Activated CD4-positive, alpha-beta T cell treated with anti-CD3 and anti-CD28 coated beads, Interleukin-2, amount 10 ng/mL, durations not matched to agents 7 days and 5 days (primary cell): ENCODE results near the gene CDH26. TPM values are rescaled to one million over a fixed set of nuclear protein-coding genes. Genes with fewer than 3 reads are reported as not detected.

Experiments used
- CTCF ChIA-PET: fragments of 350-600 bp; sonication (Branson Sonifier 250); formaldehyde crosslinking; loops from one replicate; lab custom pipeline; 2021; ENCODE audit warnings: antibody characterized with exemption; lab: Charles Lee
- POLR2A ChIA-PET: fragments of 350-600 bp; sonication (Branson Sonifier 250); formaldehyde crosslinking; loops from one replicate; lab custom pipeline; 2021; ENCODE audit warnings: antibody characterized with exemption; lab: Charles Lee
- DNase-seq: peaks from one replicate; pipeline ENCODE4 v3.0.0-alpha.2; 2020
- H3K27ac Mint-ChIP-seq: one replicate; pipeline ENCODE4 v1.8.0; 2021; ENCODE audit warnings: mild to moderate bottlenecking, moderate library complexity, mixed read lengths
- H3K27me3 Mint-ChIP-seq: one replicate; pipeline ENCODE4 v1.8.0; 2021; ENCODE audit warnings: mixed read lengths
- H3K36me3 Mint-ChIP-seq: one replicate; pipeline ENCODE4 v1.8.0; 2021; ENCODE audit warnings: low read depth, mixed read lengths
- H3K4me1 Mint-ChIP-seq: one replicate; pipeline ENCODE4 v1.8.0; 2021; ENCODE audit warnings: mixed read lengths
- H3K4me3 Mint-ChIP-seq: one replicate; pipeline ENCODE4 v1.8.0; 2021; ENCODE audit warnings: mild to moderate bottlenecking, moderate library complexity, mixed read lengths
- H3K9me3 Mint-ChIP-seq: one replicate; pipeline ENCODE4 v1.8.0; 2021; ENCODE audit warnings: mixed read lengths
- total RNA-seq, 2 experiments: library from RNA; stranded (reverse); gene quantifications; one replicate each; pipeline ENCODE4 v1.2.3, GENCODE V29; 2021

CDH26 gene
- total RNA-seq, 2 experiments from 2014 or later: 0.40 to 0.47 TPM

DNA sequence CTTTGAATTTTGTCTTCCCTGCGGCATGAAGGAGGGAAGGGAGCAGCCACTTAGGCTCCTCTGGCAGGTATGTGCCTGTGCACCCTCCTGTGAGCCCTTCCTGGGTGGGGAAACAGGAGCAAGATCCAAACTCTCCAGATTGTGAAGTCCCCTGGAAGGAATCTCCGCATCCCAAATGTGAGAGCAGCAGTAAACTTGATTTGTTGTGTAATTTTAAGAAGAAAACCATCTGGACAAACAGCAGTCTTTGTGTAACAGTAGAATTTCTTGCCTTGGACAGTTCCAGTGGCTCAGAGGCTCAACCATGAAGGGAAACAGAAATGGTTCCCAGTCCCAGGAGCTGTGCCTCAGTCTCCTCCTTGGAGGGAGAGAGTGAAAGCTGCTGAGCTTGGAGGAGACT lies 39.7 kb downstream of the CDH26 start:
- Mint-ChIP-seq H3K27ac (no peak overlapping the region), H3K4me3 (no peak overlapping the region), H3K36me3 (no peaks in the 10 kb centered on the region), H3K27me3 (no peaks in the 10 kb centered on the region), H3K9me3 (no peaks in the 10 kb centered on the region), H3K4me1 (peaks cover 2% of the 10 kb centered on the region)
- POLR2A ChIA-PET: no interaction called here
- no peak for DNase-seq
- CTCF ChIA-PET: no interaction called here

DNA sequence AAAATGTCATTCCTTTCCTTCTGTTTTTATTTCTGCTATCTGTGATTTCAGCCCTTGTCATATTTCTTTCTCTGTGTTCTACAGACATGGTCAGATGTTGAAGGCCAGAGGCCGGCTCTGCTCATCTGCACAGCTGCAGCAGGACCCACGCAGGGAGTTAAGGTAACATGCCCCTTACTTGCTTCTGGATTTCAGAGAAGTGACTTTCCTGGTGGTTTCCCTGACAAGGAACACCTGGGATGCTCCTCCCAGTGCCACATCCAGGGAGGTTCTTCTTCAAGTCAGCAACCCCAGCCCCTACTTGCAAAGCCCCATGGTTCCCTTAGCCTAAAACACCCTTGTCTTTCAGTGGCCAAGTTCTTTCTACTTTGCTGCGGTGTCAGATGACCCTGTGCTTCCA lies 41.3 kb downstream of the CDH26 start:
- H3K4me3 Mint-ChIP-seq: no peak overlapping the region
- no peaks in the 10 kb centered on the region for H3K9me3 Mint-ChIP-seq
- no peaks in the 10 kb centered on the region for H3K36me3 Mint-ChIP-seq
- no peaks in the 10 kb centered on the region for H3K4me1 Mint-ChIP-seq
- no peak overlapping the region for H3K27ac Mint-ChIP-seq
- no peak for DNase-seq
- ChIA-PET CTCF (no interaction called here), POLR2A (no interaction called here)
- H3K27me3 Mint-ChIP-seq: no peaks in the 10 kb centered on the region

DNA sequence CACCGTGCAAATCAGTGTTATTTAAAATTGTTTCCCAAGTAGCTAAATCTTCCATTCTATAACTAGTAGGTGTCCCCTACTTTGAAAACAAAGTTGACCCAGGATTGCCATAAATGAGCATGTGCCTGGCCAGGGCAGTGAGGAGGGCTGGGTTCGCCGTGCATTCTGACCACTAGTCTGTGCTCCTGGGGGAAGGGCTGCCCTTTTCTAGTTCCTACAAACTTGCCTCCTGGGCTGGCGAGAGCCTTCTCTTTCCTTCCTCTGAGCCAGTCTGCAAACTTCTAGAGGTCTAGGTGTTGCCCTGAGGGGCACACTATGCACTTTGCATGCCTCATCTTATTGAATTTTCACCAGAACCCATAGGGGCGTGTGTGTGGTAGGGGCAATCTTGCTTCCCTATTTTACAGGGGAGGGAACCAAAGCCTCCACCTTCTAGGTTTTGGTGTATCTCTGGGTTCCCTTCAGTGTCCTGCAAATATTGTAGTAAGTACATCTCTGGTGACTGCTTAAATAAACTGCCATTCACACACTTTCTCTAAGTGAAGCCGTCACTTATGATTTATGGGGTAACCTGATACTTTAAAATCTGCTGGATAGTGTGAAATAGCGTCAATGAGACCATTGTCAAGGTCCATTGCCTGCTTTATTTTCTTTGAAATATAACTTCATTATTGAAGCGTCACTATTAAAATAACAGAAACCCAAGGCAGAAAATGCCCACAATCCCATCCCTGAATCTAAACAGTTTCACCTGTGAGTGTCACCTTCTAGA lies 42.2 kb downstream of the CDH26 start:
- Mint-ChIP-seq H3K9me3 (no peaks in the 10 kb centered on the region), H3K4me1 (no peaks in the 10 kb centered on the region), H3K36me3 (no peaks in the 10 kb centered on the region), H3K27ac (no peak overlapping the region), H3K27me3 (no peaks in the 10 kb centered on the region), H3K4me3 (no peak overlapping the region)
- DNase-seq: no peak
- CTCF ChIA-PET: no interaction called here
- POLR2A ChIA-PET: no interaction called here

DNA sequence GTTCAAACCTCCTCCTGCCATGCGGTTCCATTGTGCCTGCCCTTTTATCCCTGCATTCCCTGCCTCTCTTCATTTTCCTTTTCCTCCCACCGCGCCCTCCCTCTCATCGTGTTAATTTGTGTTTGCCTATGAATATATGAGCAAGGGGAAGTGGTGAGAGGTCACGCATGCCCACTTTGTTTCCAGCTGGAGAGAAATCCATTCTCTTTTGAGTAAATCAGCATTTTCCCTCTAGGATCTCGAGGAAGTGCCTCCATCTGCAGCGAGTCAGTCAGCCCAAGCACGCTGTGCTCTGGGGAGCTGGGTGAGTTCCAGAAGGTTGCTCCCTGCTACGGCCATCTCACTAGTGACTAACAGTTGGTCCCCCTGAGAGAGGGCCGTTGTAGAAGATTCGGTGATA lies 42.9 kb downstream of the CDH26 start:
- H3K4me1 Mint-ChIP-seq: no peaks in the 10 kb centered on the region
- H3K27me3 Mint-ChIP-seq: no peaks in the 10 kb centered on the region
- H3K9me3 Mint-ChIP-seq: no peaks in the 10 kb centered on the region
- no peak overlapping the region for H3K27ac Mint-ChIP-seq
- no peaks in the 10 kb centered on the region for H3K36me3 Mint-ChIP-seq
- CTCF ChIA-PET: no interaction called here
- H3K4me3 Mint-ChIP-seq: no peak overlapping the region
- POLR2A ChIA-PET: no interaction called here
- DNase-seq: no peak

DNA sequence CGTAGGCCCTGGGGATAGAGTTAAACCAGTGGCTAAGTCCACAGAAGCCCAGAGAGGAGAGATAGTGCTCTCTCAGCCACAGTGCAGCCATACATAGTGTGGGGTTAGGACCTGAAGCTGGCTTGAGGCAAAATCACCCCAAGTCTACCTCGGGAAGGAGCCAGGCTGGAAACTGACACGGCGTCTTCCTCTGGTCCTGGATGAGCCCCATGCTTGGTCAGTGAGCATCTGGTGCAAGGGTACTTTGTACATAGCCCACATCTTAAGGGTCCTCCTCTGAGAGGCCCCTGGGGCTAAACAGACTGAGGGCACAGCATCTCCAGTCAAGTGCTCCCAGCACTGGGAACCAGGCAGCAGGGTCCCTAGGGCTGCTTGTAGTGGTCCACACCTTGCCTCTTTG lies 45.6 kb downstream of the CDH26 start:
- Mint-ChIP-seq H3K4me3 (no peak overlapping the region), H3K4me1 (peaks cover 5% of the 10 kb centered on the region), H3K9me3 (no peaks in the 10 kb centered on the region), H3K27me3 (no peaks in the 10 kb centered on the region), H3K36me3 (no peaks in the 10 kb centered on the region), H3K27ac (no peak overlapping the region)
- no peak for DNase-seq
- POLR2A ChIA-PET: no interaction called here
- CTCF ChIA-PET: no interaction called here

DNA sequence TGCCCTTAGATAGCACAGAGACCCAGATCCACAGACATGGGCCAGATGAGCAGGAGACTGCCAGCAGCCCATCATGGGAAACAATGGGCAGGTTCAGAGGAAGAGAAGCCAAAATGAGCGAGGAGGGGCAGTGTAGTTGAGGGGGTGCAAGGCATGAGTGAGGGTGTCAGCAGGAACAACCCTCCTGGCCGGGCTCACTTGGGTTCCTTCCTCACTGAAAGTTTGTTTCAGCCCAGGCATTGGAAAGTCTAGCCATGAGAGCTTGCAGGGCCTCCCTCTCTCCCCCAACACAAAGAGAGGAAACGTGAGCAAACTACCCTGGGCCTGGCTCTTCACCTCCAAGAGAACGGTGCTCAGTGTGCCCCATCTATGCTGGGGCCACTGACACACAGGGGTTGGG lies 48.0 kb downstream of the CDH26 start:
- ChIA-PET CTCF (no interaction called here), POLR2A (no interaction called here)
- Mint-ChIP-seq H3K9me3 (no peaks in the 10 kb centered on the region), H3K27ac (no peak overlapping the region), H3K36me3 (no peaks in the 10 kb centered on the region), H3K4me1 (peaks cover 12% of the 10 kb centered on the region), H3K4me3 (no peak overlapping the region), H3K27me3 (peaks cover 2% of the 10 kb centered on the region)
- DNase-seq: no peak

DNA sequence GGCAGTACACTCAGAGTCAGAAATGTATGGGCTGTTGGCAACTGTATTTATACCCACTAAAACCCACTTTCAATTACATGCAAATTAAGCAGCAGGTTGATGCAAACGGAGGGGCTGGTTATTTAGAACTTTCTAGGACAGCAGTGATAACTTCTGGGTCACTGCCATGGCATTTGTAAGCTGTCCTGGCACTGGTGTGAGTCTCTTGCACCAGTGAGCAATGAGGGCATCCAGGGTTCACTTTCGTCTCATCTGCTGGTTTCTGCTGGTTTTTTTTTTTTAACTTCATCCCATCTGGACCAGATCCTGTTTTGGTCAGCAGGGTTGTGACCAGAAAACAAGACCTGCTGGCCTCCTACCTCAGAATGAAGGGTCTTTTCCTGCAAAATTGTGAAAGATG lies 49.2 kb downstream of the CDH26 start:
- Mint-ChIP-seq H3K9me3 (no peaks in the 10 kb centered on the region), H3K4me1 (peaks cover 24% of the 10 kb centered on the region), H3K27ac (no peak overlapping the region), H3K4me3 (no peak overlapping the region), H3K36me3 (no peaks in the 10 kb centered on the region), H3K27me3 (peaks cover 2% of the 10 kb centered on the region)
- CTCF ChIA-PET: no interaction called here
- no peak for DNase-seq
- POLR2A ChIA-PET: no interaction called here

DNA sequence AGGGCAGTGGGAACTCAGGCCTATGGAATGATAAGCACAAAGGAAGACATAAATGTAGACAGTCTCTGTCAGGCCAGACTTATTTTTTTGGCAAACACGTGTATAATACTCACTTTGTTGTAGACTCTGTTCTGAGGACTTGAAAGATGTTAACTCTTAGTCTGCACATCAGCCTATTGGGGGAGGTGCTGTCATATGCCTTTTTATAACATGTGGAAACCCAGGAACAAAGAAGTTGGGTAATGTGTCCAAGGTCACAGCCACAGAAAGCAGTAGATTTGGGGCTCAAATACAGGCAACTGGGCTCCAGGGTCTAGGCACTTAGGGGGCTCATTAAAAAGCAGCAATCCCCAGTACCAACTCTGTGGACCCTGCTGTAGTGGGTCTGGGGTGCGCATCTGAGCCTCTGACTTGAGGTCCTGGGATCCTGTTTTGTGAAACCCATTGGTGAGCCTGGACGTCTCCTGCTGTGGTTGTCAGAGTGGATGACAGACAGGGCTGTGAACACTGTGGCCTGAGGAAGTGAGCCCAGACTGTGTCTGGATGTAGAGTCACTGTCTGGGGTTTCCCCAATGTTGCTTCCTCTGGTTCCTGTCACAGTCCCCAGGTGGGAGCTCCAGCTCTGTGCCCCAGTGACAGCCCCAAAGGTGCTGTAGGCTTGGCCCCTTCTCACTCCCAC lies 50.0 kb downstream of the CDH26 start:
- H3K4me1 Mint-ChIP-seq: peaks cover 26% of the 10 kb centered on the region
- POLR2A ChIA-PET: no interaction called here
- no peak for DNase-seq
- H3K4me3 Mint-ChIP-seq: no peak overlapping the region
- H3K27me3 Mint-ChIP-seq: peaks cover 2% of the 10 kb centered on the region
- H3K27ac Mint-ChIP-seq: no peak overlapping the region
- CTCF ChIA-PET: interaction anchor here (1.0 kb wide), 1 partner anchor 15 kb away, joined by 3 read pairs; no protein-coding TSS in a partner anchor
- H3K36me3 Mint-ChIP-seq: no peaks in the 10 kb centered on the region
- H3K9me3 Mint-ChIP-seq: no peaks in the 10 kb centered on the region

DNA sequence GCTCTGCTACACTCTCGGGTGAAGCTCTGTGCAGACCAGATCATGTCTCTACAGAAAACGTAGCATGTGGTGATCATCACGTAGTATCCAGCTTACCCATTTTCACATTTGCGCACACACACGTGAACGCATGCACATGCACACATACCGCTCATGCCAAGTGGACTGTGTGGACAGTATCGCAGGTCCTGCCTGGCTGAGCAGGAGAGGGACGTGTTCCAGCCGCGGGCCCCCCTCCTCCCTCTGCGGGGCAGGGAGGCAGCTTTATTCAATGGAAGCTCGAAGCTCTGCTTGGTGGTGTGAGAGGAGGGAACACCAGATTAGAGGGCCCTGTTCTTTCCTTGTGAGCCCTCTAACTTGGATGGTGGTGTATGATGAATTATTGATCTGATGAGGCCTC lies 51.1 kb downstream of the CDH26 start:
- H3K27me3 Mint-ChIP-seq: peaks cover 2% of the 10 kb centered on the region
- H3K36me3 Mint-ChIP-seq: no peaks in the 10 kb centered on the region
- H3K4me1 Mint-ChIP-seq: peaks cover 26% of the 10 kb centered on the region
- POLR2A ChIA-PET: no interaction called here
- no peak for DNase-seq
- H3K4me3 Mint-ChIP-seq: no peak overlapping the region
- no peaks in the 10 kb centered on the region for H3K9me3 Mint-ChIP-seq
- no peak overlapping the region for H3K27ac Mint-ChIP-seq
- CTCF ChIA-PET: no interaction called here

DNA sequence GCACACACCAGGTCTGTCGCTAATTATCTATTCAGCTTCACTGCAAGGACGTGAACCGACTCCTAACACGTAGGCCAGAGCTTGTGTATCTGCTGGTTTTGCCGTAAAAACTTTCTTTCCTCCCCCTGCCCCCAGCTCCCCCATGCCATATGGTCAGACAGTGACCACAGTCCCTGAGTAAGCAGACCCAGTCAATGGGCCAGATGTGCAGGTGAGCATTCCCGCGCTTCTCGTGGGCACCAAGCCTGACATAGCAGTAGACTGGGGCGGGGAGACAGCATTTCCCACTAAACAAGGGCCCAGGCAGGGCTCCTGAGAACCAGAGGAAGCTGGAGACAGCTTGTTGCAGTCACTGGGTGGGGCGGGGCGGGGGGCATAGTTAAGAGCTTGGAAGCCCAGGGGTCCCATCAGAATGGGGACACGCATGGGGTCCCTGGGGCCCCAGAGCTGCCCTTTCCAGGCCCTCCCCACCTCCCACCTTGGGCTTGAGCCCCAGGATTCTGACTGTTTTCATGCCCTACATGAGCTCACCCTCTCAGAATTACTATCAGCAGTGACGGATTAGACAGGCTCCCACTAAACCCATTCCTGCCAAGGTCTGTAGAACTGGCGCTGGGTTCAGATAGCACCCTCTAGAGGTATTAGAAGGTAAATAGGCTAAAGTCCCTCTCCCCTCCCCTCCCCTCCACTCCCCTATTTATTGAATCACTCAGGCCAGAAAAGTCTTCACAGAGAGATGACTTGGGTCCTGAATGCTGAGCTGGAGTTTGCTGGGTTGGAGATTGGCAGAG lies 51.8 kb downstream of the CDH26 start:
- DNase-seq: no peak
- Mint-ChIP-seq H3K27me3 (peaks cover 4% of the 10 kb centered on the region), H3K9me3 (no peaks in the 10 kb centered on the region), H3K36me3 (no peaks in the 10 kb centered on the region), H3K27ac (no peak overlapping the region), H3K4me3 (no peak overlapping the region), H3K4me1 (peaks cover 26% of the 10 kb centered on the region)
- ChIA-PET CTCF (interaction anchor here (0.6 kb wide), 1 partner anchor 13 kb away, joined by 3 read pairs; no protein-coding TSS in a partner anchor), POLR2A (no interaction called here)

DNA sequence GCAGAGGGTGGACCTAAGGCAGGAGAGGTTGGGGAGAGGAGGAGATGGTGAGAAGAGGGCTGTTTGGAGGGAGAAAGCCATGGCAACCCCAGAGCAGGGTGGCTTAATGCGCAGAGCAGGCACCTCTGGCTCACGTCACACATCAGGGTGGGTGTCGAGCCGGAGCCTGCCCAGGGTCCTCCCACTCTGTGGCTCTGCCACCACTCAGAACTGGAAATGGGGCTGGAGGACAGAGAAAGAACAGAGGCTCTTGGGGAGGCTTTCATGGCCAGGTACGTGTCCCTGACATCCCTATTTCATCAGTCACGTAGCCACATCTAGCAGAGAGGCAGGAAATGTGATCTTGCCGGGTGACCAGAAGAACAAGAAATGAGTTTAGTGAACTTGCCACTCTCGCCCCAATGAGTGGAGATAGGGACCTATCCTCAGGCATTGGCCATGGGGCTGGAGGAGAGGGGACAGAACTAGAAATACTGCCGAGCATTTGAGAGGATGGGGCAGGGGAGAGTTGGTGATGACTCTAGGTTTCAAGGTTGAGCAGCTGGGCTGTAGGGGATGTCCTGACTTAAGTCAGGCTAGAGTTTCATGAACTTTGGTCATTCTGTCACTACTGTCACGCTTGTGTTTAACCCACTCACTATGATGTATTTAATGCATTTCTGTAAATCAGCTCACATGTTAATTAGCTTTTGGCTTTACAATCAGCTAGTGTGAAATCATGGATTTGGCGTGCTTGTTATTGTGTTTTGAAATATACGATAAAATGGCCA lies 52.7 kb downstream of the CDH26 start:
- POLR2A ChIA-PET: no interaction called here
- Mint-ChIP-seq H3K27ac (no peak overlapping the region), H3K36me3 (no peaks in the 10 kb centered on the region), H3K27me3 (peaks cover 10% of the 10 kb centered on the region), H3K4me1 (peaks cover 26% of the 10 kb centered on the region), H3K9me3 (no peaks in the 10 kb centered on the region), H3K4me3 (no peak overlapping the region)
- no peak for DNase-seq
- CTCF ChIA-PET: no interaction called here
